ENCODE measurements around the gene STAT5B. TPM values are rescaled to one million over a fixed set of nuclear protein-coding genes. Genes with fewer than 3 reads are reported as not detected.

The STAT5B gene
- total RNA-seq, 2 donors from 2014 or later = 31.4 to 49.1 TPM

- H3K9me3 ChIP-seq = no peaks in the 10 kb centered on the region
- peaks cover 10 to 13% of the 10 kb centered on the region in 2 donors for H3K27me3 ChIP-seq
- peak within 1 kb of the TSS in 1 of 2 donors; percentile 51 for H3K4me3 ChIP-seq
- TF ChIP-seq CTCF (IDR thresholded peaks at IDR 0.05) = no peak
- peak within 1 kb of the TSS; percentile 67 for H3K27ac ChIP-seq
- DNase-seq (ENCODE audit: low spot score) = no peak
- H3K36me3 ChIP-seq = no peaks in the 10 kb centered on the region
- H3K4me1 ChIP-seq = peaks cover 0 to 25% of the 10 kb centered on the region in 2 donors
Measured at GRCh38 chr17:42184713-42185620, 91.2 kb downstream of the STAT5B start, which contains the start of gene HCRT. Gene HCRT (minus strand): TSS chr17:42185452. CDS start chr17:42185365, 87 bp downstream.

- H3K36me3 ChIP-seq = no peaks in the 10 kb centered on the region
- peaks cover 10 to 13% of the 10 kb centered on the region in 2 donors for H3K27me3 ChIP-seq
- DNase-seq (ENCODE audit: low spot score) = no peak
- H3K27ac ChIP-seq = peak overlapping the region; percentile 67
- H3K9me3 ChIP-seq = no peaks in the 10 kb centered on the region
- H3K4me3 ChIP-seq = peak overlapping the region; percentile 41 to 51
- TF ChIP-seq CTCF (IDR thresholded peaks at IDR 0.05) = peak; percentile 70 to 96
- H3K4me1 ChIP-seq = peaks cover 0 to 25% of the 10 kb centered on the region in 2 donors
Measured at GRCh38 chr17:42183741-42184711, 92.2 kb downstream of the STAT5B start.

GRCh38 chr17:42182927-42183734 is 93.1 kb downstream of the STAT5B start:
- Histone ChIP-seq H3K4me3 (peak overlapping the region; percentile 41 to 51), H3K36me3 (no peaks in the 10 kb centered on the region), H3K27ac (peak overlapping the region; percentile 67), H3K4me1 (peaks cover 0 to 25% of the 10 kb centered on the region in 2 donors), H3K9me3 (no peaks in the 10 kb centered on the region), H3K27me3 (peaks cover 10 to 13% of the 10 kb centered on the region in 2 donors)
- DNase-seq (ENCODE audit: low spot score) = no peak
- no peak for TF ChIP-seq CTCF (IDR thresholded peaks at IDR 0.05)

GRCh38 chr17:42181851-42182207 is 94.4 kb downstream of the STAT5B start:
- H3K4me3 ChIP-seq = no peak overlapping the region
- DNase-seq (ENCODE audit: low spot score) = no peak
- H3K27ac ChIP-seq = no peak overlapping the region
- H3K9me3 ChIP-seq = no peaks in the 10 kb centered on the region
- peaks cover 10 to 13% of the 10 kb centered on the region in 2 donors for H3K27me3 ChIP-seq
- peaks cover 0 to 25% of the 10 kb centered on the region in 2 donors for H3K4me1 ChIP-seq
- TF ChIP-seq CTCF (IDR thresholded peaks at IDR 0.05) = no peak
- no peaks in the 10 kb centered on the region for H3K36me3 ChIP-seq

All from right atrium auricular region (tissue), 2 donors.